Measurements from ENCODE around the gene MAML3.

Gene MAML3

GRCh38 chr4:140154572-140154891, 548 bp upstream of the MAML3 start:
- DNase-seq = no peak

- no peak for DNase-seq
These were observed 616 bp downstream of the MAML3 start for GRCh38 chr4:140153419-140153717.

- DNase-seq = peak; percentile 53
These were observed 1.1 kb downstream of the MAML3 start for GRCh38 chr4:140152751-140153418.

GRCh38 chr4:140152013-140152703, 1.8 kb downstream of the MAML3 start:
- DNase-seq = peak; percentile 77

- peak; percentile 67 for DNase-seq
These were observed 2.3 kb downstream of the MAML3 start for GRCh38 chr4:140151699-140152012.

- DNase-seq = peak; percentile 70
These were observed 2.9 kb downstream of the MAML3 start for GRCh38 chr4:140150886-140151698.

GRCh38 chr4:140150636-140150885, 3.4 kb downstream of the MAML3 start:
- no peak for DNase-seq

GRCh38 chr4:140149846-140150635, 3.9 kb downstream of the MAML3 start:
- peak; percentile 70 for DNase-seq

GRCh38 chr4:140144050-140144449, 9.9 kb downstream of the MAML3 start:
- DNase-seq = no peak

- no peak for DNase-seq
These were observed 12.7 kb downstream of the MAML3 start for GRCh38 chr4:140141210-140141835.

- no peak for DNase-seq
These were observed 13.4 kb downstream of the MAML3 start for GRCh38 chr4:140140566-140140965.

- no peak for DNase-seq
These were observed 15.6 kb downstream of the MAML3 start for GRCh38 chr4:140138428-140138827.

GRCh38 chr4:140137671-140138070, 16.3 kb downstream of the MAML3 start:
- no peak for DNase-seq

- DNase-seq = no peak
These were observed 17.5 kb downstream of the MAML3 start for GRCh38 chr4:140136509-140136908.

GRCh38 chr4:140135529-140136088, 18.4 kb downstream of the MAML3 start:
- no peak for DNase-seq

- no peak for DNase-seq
These were observed 19.1 kb downstream of the MAML3 start for GRCh38 chr4:140134746-140135425.

- DNase-seq = no peak
These were observed 20.4 kb downstream of the MAML3 start for GRCh38 chr4:140133576-140133975.

- DNase-seq = no peak
These were observed 22.2 kb downstream of the MAML3 start for GRCh38 chr4:140131675-140132229.

GRCh38 chr4:140130677-140131076, 23.3 kb downstream of the MAML3 start:
- no peak for DNase-seq

- DNase-seq = no peak
These were observed 26.6 kb downstream of the MAML3 start for GRCh38 chr4:140127422-140127821.

GRCh38 chr4:140126261-140126660, 27.7 kb downstream of the MAML3 start:
- DNase-seq = no peak

- no peak for DNase-seq
These were observed 28.6 kb downstream of the MAML3 start for GRCh38 chr4:140125374-140125773.

Measured in stimulated activated CD8-positive, alpha-beta memory T cell treated with anti-CD3 and anti-CD28 coated beads, Interleukin-4, amount 100 ng/mL, for 48 hours (primary cell).